H1 (cell line): ENCODE measurements around the gene SLC36A2. TPM values are rescaled to one million over a fixed set of nuclear protein-coding genes. Genes with fewer than 3 reads are reported as not detected.

Source experiments
- CHD7 ChIP-seq: fragments of 300-600 bp; sonication (generic); IDR thresholded peaks from 2 replicates; pipeline ENCODE4 v1.7.1; 2012; ENCODE audit warnings: low read length, moderate library complexity, mild to moderate bottlenecking, inconsistent platforms; ENCODE audit not compliant: insufficient replicate concordance
- HDAC2 ChIP-seq, 2 experiments: fragments of 300-600 bp in 1 of 2; sonication (generic) in 1 of 2; IDR thresholded peaks; 2 replicates each; pipeline ENCODE4 v1.6.1; 2011 to 2012; ENCODE audit warnings: low read depth in 2 of 2, low read length in 2 of 2, mild to moderate bottlenecking in 2 of 2, moderate library complexity in 2 of 2, borderline replicate concordance in 1 of 2, inconsistent platforms in 1 of 2
- POLR2A ChIP-seq, 2 experiments: IDR thresholded peaks; 1 replicate in 1 of 2; 2 replicates in 1 of 2; pipeline ENCODE4 v1.6.1; 2011; ENCODE audit warnings: low read depth in 2 of 2, low read length in 2 of 2, mild to moderate bottlenecking in 2 of 2; ENCODE audit errors: control extremely low read depth in 1 of 2
- TAF7 ChIP-seq: optimal IDR thresholded peaks from 2 replicates; pipeline ENCODE3; 2011; ENCODE audit warnings: low read depth, mild to moderate bottlenecking, inconsistent platforms, low read length, moderate library complexity, borderline replicate concordance
- polyA plus RNA-seq, 7 experiments: library from polyadenylated mRNA; depleted of rRNA in 3 of 7; stranded (reverse) in 5 of 7; unstranded in 2 of 7; fragments of >200 nt in 5 of 7; fragments of 200-250 nt in 2 of 7; gene quantifications; 1 replicate in 5 of 7; 2 replicates in 1 of 7; 4 replicates in 1 of 7; pipeline versions ENCODE4 v1.2.1 to v1.2.3, GENCODE V29; 2011 to 2013; ENCODE audit warnings: missing spikeins in 2 of 7, mixed read lengths in 2 of 7
- total RNA-seq: library from RNA; stranded (reverse); fragmentation: NEBNext Ultra II Directional; extraction: Animal tissue kit (Norgen Biotek cat#: 25700); gene quantifications from 2 replicates; pipeline ENCODE4 v1.2.1, GENCODE V29; 2021

The SLC36A2 gene
- total and polyA plus RNA-seq, 2 of the 8 experiments (the other 6 are each of a cell fraction or from before 2014, with no cell fraction given), result 0.30 TPM; not detected in 1

- TF ChIP-seq CHD7, result no peak
- no peak for TF ChIP-seq HDAC2 (IDR thresholded peaks at IDR 0.05; ENCODE audit: borderline replicate concordance in 1 of 2, low read depth in 2 of 2, low read length in 2 of 2)
- TF ChIP-seq POLR2A (IDR thresholded peaks at IDR 0.05; ENCODE audit: control extremely low read depth in 1 of 2, low read depth in 2 of 2, low read length in 2 of 2), result no peak
- TF ChIP-seq TAF7, result no peak
Observed at GRCh38 chr5:151275803-151276202, 71.6 kb downstream of the SLC36A2 start (continued).
